HG03064 (cell line): Measurements from ENCODE around the gene GLYATL3.
"Not testable (repeated sequence)": the region's sequence is repeated elsewhere in the genome, so short reads cannot be mapped to it uniquely, and the experiment has no call there.

Experiments used
- ATAC-seq: cut with Tn5 transposase; IDR thresholded peaks from one replicate; pipeline ENCODE4 v1.9.1; 2021; ENCODE audit warnings: low read depth; ENCODE audit not compliant: unreplicated experiment

The GLYATL3 gene

DNA sequence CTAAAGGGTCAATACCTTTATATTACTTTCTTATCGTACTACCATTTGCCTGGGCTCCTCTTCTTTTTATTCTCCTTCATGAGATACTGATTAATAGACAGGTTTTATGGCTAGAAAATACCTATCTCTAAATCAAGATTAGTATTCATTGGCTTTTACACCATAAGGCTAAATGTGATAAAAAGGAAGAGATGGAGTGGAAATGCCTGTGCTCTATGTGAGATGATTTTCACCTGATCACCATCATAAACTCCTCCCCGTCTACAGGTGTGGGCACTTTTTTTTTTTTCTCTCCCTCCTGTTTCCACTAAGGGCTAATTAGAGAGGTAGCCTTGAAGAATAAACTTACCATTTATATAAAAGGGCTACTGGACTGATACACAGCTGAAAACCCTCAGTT is at the start of gene GLYATL3:
Gene GLYATL3 (plus strand): TSS at position 301 of the 400 bp plus-strand sequence. CDS start 12,068 bp downstream, outside the sequence.
- ATAC-seq, result no peak

DNA sequence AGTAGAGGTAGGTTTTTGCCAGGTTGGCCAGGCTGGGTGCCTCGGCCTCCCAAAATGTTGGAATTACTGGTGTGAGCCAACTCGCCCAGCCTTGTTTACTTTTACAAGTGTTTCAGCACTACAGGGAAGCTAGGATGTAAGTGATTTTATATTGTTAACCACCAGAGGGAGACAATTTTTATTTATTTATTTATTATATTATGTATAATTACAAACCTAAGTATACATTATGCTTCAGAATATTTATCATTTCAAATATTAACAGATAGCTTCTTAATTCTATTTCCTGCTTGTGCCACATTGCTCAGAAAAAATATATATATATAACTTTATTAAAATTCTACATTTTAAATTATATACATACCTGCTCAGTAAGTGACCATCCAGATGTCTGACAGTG is 46.5 kb upstream of the GLYATL3 start:
- ATAC-seq, result no peak

GRCh38 chr6:49454787-49455709 is 44.7 kb upstream of the GLYATL3 start:
- ATAC-seq, result peak; percentile 78

DNA sequence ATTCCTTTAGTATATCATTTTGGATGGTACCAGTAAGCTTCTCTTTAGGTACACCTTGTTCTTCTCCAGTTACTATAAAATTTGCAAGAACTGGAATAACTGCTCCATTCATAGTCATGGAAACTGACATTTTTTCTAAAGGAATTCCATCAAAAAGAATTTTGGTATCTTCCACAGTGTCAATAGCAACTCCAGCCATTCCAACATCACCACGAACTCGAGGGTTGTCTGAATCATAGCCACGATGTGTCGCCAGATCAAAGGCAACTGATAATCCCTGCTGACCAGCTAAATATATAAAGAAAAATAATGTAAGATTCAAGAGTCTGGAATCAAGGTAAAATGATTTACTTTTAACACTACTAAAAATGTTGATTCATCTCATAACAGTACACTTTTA is 42.0 kb upstream of the GLYATL3 start:
- no peak for ATAC-seq

DNA sequence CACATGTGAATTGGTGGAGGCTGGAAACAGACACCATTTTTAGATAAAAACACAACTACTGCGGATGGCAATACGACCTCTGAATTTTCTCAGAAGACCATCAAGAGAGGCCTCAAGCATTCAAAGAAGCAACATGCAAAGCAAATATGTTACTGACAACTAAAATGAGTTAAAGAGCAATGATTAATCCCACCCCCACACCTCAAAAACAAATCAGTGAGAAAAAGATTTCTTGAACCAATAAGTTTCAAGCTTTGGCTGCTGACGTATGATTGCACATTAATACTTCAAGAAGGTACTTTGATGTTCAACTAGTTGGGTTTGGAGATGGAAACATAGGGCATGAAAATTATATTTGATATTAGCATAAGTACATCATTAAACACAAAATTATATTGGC is 37.7 kb upstream of the GLYATL3 start:
- ATAC-seq, result no peak

DNA sequence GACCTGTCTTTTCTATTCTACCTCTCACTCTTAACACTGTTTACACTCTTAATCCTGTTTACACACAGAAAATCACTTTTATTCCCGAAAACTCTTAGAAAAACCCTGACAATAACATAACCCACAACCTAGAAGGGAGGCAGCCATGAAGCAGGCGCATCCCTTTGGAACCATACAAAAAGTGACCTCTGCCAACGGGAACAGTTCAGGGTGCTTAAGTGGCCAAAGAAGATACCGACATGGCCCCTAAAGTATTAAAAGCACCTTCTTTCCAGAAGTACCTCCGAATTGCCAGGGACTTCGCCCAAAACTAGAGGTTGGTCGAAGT is 37.2 kb upstream of the GLYATL3 start:
- ATAC-seq, result peak; percentile 1

DNA sequence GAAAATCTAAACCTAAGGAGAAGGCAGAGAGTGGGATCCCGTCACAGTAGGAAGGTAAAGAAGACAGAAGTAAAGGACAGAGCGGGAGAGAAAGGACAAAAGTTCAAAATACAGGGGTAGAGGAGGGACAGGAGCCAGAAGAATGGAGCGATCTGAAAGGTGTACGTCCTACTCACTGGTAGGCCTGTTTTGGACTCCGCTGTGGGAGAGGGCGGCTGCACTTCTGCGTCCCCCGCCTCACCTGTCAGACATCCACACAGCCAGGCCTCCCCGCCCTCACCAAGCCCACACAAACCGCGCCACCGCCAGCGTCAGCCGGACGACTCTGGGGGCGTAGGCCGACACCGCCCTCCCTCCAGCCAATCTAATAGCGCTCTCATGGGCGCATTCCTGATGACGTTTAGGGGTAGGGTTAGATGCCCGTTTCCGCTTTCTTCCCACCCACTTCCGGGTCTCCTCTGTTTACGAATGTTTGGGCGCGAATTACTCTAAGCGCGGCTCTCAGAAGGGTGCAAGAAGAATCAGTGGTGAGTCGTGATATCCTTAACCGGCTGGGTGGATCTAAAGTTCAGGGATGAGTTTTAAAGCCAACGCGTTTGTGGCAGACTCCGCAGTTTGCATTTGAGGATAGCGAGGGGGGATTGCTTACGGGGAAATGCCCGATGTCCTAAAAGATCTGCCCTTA is 36.7 kb upstream of the GLYATL3 start, which contains the start of the genes CENPQ and MMUT:
Gene CENPQ (plus strand): TSS at position 444 of the 685 bp plus-strand sequence. CDS start 6,807 bp downstream, outside the sequence.
Gene MMUT (minus strand): TSS at position 327 of the 685 bp plus-strand sequence. CDS start 3,787 bp downstream, outside the sequence.
- peak; percentile 98 for ATAC-seq

GRCh38 chr6:49463612-49463967 is 36.1 kb upstream of the GLYATL3 start:
- peak; percentile 2 for ATAC-seq

GRCh38 chr6:49464691-49465090 is 35.0 kb upstream of the GLYATL3 start:
- ATAC-seq, result no peak

DNA sequence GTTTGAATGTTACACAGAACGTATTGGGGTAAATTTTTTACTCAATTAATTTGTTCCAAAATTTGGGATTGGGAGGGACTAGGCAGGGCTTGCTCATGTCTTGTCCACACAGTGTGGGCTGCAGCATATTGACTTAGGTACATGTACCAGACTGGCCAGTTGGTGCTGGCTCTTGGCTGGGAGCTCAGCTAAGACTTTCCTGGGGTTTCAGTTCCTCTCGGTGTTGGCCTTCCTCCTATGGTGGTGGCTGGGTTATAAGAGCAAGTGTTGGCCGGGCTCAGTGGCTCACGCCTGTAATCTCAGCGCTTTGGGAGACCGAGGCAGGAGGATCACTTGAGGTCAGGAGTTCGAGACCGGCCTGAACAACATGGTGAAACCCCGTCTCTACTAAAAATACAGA is 31.7 kb upstream of the GLYATL3 start:
- ATAC-seq, result no peak

- not testable (repeated sequence) for ATAC-seq
These were observed 23.2 kb upstream of the GLYATL3 start for GRCh38 chr6:49476564-49476963.

DNA sequence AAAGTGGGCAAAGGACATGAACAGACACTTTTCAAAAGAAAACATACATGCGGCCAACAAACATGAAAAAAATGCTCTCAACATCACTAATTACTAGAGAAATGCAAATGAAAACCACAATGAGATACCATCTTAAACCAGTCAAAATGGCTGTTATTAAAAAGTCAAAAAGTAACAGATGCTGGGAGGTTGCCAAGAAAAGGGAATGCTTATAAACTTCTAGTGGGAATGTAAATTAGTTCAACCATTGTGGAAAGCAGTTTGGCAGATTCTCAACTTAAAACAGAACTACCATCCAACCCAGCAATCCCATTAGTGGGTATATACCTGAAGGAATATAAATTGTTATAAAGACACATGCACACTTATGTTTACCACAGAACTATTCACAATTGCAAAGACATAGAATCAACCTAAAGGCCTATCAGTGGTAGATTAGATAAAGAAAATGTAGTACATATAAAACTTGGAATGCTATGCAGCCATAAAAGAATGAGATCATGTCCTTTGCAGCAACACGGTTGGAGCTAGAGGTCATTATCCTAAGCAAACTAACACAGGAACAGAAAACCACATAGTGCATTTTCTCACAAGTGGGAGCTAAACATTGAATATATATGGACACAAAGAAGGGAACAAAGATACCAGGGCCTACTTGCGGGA is 20.3 kb upstream of the GLYATL3 start:
- no peak for ATAC-seq

DNA sequence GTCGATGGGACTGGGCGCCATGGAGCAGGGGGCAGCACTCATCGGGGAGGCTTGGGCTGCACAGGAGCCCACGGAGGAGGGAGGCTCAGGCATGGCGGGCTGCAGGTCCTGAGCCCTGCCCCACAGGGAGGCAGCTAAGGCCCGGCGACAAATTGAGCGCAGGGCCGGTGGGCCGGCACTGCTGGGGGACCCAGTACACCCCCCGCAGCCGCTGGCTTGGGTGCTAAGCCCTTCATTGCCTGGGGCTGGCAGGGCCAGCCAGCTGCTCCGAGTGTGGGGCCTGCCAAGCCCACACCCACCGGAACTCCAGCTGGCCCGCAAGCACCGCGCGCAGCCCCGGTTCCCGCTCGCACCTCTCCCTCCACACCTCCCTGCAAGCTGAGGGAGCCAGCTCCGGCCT is 17.9 kb upstream of the GLYATL3 start:
- not testable (repeated sequence) for ATAC-seq

GRCh38 chr6:49483380-49483779 is 16.3 kb upstream of the GLYATL3 start:
- ATAC-seq, result not testable (repeated sequence)

- no peak for ATAC-seq
These were observed 9.1 kb upstream of the GLYATL3 start for GRCh38 chr6:49490633-49491032.

DNA sequence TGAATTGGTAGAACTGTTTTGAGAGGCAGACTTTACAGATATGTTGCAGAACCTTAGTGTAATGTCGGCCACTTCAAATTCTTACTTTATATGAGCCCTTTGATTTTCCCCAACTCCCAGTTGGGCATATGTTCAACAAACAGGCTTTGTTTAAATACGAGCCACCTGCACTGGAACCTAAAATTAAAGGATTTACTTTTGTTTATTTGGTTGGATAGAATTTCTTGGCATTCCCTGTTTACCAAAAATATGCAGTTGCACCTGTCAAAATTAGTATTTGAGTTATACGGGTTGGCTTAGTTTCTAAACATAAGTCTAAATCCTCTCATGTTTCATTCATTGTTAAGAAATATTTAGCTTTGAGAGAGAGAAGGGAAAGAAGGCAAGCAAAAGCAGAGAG is 2.4 kb upstream of the GLYATL3 start:
- ATAC-seq, result no peak

GRCh38 chr6:49499126-49499525 is 597 bp upstream of the GLYATL3 start:
- ATAC-seq, result no peak

GRCh38 chr6:49504666-49505065 is 4.9 kb downstream of the GLYATL3 start:
- ATAC-seq, result no peak

GRCh38 chr6:49506569-49507111 is 6.9 kb downstream of the GLYATL3 start:
- ATAC-seq, result no peak

GRCh38 chr6:49509342-49509741 is 9.6 kb downstream of the GLYATL3 start:
- ATAC-seq, result no peak
